H1 (cell line): ENCODE measurements around the gene SPHK1. TPM values are rescaled to one million over a fixed set of nuclear protein-coding genes. Genes with fewer than 3 reads are reported as not detected.

ENCODE experiments used
- CHD7 ChIP-seq: fragments of 300-600 bp; sonication (generic); IDR thresholded peaks from 2 replicates; pipeline ENCODE4 v1.7.1; 2012; ENCODE audit warnings: low read length, moderate library complexity, mild to moderate bottlenecking, inconsistent platforms; ENCODE audit not compliant: insufficient replicate concordance
- EZH2 ChIP-seq: fragments of 200-600 bp; sonication (generic); IDR thresholded peaks from 2 replicates; pipeline ENCODE4 v1.7.1; 2012; ENCODE audit warnings: low read depth, mild to moderate bottlenecking, moderate library complexity, low read length, inconsistent platforms; ENCODE audit not compliant: severe bottlenecking
- JUND ChIP-seq: IDR thresholded peaks from 2 replicates; pipeline ENCODE4 v1.6.1; 2011; ENCODE audit warnings: mild to moderate bottlenecking, improper control_type of control experiment, low read length
- MAFK ChIP-seq: IDR thresholded peaks from 2 replicates; pipeline ENCODE4 v1.6.1; 2012; ENCODE audit warnings: low read depth, mild to moderate bottlenecking, improper control_type of control experiment, low read length
- RFX5 ChIP-seq: IDR thresholded peaks from 2 replicates; pipeline ENCODE4 v1.6.1; 2011; ENCODE audit warnings: low read depth, low read length, improper control_type of control experiment, borderline replicate concordance
- RNF2 ChIP-seq: fragments of 200-900, 300-1000 bp; sonication (generic); IDR thresholded peaks from 2 replicates; pipeline ENCODE4 v1.7.1; 2016; ENCODE audit warnings: borderline replicate concordance, low read depth, mild to moderate bottlenecking, antibody characterized with exemption, low read length; ENCODE audit not compliant: poor library complexity, severe bottlenecking; ENCODE audit errors: missing control alignments
- SRF ChIP-seq: IDR thresholded peaks from 2 replicates; pipeline ENCODE4 v1.6.1; 2011; ENCODE audit warnings: mild to moderate bottlenecking, low read depth, low read length, moderate library complexity
- TBP ChIP-seq: IDR thresholded peaks from 2 replicates; pipeline ENCODE4 v1.6.1; 2011; ENCODE audit warnings: low read depth, low read length, improper control_type of control experiment
- USF2 ChIP-seq: IDR thresholded peaks from 2 replicates; pipeline ENCODE4 v1.6.1; 2011; ENCODE audit warnings: low read length, improper control_type of control experiment
- polyA plus RNA-seq, 7 experiments: library from polyadenylated mRNA; depleted of rRNA in 3 of 7; stranded (reverse) in 5 of 7; unstranded in 2 of 7; fragments of >200 nt in 5 of 7; fragments of 200-250 nt in 2 of 7; gene quantifications; 1 replicate in 5 of 7; 2 replicates in 1 of 7; 4 replicates in 1 of 7; pipeline versions ENCODE4 v1.2.1 to v1.2.3, GENCODE V29; 2011 to 2013; ENCODE audit warnings: missing spikeins in 2 of 7, mixed read lengths in 2 of 7
- total RNA-seq: library from RNA; stranded (reverse); fragmentation: NEBNext Ultra II Directional; extraction: Animal tissue kit (Norgen Biotek cat#: 25700); gene quantifications from 2 replicates; pipeline ENCODE4 v1.2.1, GENCODE V29; 2021

Gene SPHK1
- total and polyA plus RNA-seq, 2 of the 8 experiments (the other 6 are each of a cell fraction or from before 2014, with no cell fraction given) = 2.4 TPM

DNA sequence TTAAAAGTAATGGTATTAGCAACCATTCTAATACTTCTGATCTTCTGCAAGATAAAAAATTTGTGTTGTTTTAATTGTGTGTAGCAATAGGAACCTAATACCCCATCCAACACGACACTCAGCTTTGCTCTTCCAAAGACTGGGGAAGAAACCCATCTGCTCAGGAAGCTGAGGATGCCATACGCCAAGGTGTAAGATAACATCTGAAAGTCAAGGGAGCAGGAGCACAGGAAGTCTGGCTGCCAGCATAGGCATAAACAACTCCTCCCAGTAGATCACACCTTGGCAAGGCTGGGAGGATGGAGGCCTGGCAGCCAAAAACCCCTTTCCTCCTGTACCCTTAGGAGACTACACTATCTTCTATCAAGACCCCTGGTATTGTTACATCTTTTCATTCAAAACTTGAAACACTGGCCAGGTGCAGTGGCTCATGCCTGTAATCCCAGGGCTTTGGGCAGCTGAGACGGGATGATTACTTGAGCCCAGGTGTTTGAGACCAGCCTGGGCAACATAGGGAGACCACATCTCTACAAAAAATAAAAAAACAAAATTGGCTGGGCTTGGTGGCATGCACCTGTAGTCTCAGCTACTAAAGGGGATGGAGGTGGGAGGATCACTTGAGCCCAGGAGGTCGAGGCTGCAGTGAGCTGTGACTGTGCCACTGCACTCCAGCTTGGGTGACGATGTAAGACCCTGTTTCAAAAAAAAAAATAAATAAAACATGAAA is 5.7 kb upstream of the SPHK1 start (continued):
- TF ChIP-seq CHD7 (no peak), TBP (no peak), RNF2 (no peak), RFX5 (no peak), USF2 (no peak), MAFK (no peak), EZH2 (no peak), SRF (no peak), JUND (no peak)
